HG03108 (cell line): ENCODE measurements around the gene PBXIP1.

Source experiments
- ATAC-seq: cut with Tn5 transposase; IDR thresholded peaks from one replicate; pipeline ENCODE4 v1.9.1; 2021; ENCODE audit warnings: moderate library complexity; ENCODE audit not compliant: unreplicated experiment

PBXIP1 gene

DNA sequence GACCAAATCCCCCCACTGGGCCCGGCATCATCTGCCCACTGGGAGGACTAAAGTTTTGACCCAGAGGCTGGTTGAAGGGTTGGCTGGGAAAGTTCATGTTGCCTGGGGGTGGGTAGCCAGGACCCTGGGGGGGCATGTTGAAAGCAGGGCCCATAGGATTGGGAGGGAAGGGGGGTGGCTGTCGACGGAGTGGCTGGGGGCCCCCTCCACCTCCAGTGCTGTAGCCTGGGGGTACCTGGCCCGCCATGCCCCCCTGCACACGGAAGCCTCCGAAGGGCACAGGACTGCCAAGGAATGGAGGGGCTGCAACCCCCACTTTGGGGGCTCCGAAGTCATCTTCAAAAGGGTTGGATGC is 3.5 kb upstream of the PBXIP1 start:
- no peak for ATAC-seq

DNA sequence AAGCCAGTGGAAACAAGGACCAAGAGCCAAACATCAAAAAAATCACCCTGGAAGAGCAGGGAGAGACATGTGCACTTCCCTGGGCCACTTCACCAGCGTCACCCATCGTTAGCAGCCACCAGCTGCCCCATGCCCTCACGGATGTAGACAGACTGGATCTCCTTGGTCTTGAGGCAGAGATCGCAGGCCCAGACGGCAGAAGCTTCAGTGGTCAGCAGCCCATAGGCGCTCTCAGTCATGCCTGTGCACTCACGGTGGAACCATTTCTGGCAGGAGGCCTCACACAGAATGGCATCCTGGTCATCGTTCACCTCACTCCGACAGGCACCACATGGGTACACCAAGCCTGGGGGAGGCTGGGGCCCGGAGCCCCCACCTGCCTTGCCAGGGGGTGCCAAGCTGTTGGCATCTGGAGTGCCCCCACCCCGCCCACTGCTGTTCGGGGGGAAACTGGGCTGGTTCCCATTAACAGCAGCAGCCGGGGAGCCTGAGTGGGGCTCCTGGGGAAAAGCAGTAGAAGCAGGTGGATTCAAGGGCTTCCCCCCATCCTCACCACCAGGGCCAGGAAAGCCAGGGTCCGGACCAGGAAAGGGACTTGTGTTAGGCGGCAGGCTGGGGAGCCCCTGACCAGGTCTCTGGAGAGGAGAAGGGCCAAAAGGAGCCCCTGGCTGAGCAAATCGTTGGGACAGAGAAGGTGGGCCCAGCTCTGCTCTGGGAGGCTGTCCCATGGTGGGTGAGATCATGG is 3.0 kb upstream of the PBXIP1 start:
- ATAC-seq = no peak

DNA sequence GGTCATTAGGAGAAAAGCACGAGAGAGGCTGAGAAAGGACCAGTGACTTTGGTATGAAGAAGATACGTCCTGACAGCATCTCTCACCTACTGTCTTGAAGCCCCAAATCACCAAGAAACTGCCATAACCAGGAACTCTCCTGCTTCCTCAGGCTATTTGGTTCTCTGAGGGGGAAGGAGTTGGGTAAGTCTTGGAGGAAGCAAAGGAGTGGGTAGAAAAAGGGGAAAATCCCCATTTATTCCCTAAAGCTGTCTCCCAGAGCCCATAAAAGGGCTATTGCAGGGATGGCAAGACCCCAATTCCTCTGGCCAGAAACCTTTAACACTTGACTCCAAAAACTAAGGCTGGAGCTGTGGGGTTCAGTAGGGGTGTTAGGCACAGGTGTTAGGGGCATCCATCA is 2.1 kb upstream of the PBXIP1 start:
- no peak for ATAC-seq

DNA sequence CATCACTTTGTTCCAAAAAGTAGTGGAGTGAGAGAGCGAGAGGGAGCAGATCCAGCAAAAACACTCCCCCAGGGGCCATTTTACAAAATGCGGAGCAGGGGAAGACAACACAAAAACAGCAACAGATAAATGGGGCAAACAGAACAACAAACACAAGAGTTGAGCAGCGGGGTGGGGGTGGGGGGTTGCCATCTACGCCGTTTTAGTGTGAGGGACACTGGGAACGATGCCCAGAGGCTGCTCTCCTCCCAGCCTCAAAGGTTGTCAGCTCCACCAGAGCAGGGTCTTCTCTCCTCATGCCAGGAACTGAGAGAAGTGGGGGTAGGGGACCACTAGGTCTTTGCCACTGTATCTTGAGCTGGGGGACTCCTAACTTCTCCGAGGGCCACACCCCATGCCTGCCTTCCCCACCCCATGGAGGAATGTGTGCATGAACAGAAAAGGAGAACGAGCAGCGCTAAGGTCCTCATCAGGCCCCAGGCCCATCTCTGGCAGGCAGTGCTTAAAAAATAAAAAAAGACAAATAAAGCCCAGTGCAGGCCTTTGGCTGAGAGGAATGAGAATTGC is 1.3 kb upstream of the PBXIP1 start:
- ATAC-seq = no peak

DNA sequence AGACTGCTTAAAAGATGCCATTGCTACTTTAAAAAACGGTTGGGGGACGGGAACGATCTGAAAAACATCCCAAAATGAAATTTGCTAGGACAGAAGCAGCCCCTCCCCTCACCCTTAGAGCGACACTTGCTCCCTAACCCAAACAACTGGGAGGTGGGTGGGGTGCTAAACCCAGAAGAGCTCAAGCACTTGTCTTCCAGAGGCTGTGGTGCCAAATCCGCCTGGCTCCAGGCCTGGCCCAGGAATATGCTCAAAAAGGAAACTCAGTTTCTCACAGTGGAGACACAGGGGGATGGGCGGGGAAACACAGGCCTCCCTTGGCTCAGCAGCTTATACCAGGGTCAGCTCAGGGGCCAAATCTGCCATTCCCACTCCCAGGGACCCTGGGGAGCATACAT is 644 bp upstream of the PBXIP1 start:
- no peak for ATAC-seq

DNA sequence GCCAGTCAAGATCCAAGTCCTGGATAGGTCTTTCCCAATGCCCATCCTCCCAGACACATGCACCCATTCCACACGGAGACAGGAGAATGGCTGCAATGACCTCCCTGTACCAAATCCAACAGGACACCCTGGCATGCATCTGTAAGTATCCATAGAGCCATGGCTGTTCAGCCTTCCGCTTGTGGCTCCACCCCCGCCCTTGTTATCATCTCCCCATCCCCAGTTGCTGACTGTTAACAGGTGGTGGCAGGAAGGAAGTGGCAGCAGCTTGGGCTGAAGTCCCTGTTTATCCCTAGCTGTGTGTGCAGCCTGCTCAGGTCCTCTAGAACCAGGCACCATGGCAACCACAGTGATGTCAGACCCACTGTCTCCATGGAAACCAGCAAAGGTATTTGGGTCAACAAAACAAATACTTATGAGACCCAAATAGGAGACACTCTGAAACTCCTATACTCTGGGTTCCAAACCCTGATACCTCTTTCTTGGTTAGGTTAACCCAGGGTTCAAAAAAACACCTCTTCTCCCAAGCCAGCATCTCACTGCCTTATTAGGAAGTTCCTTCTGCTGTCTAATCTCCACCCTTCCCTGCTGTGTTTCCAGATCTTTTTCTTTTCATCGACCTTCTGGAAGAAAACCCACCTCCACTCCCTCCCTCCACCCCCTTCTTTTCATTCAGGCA is 721 bp downstream of the PBXIP1 start:
- peak; percentile 62 for ATAC-seq

DNA sequence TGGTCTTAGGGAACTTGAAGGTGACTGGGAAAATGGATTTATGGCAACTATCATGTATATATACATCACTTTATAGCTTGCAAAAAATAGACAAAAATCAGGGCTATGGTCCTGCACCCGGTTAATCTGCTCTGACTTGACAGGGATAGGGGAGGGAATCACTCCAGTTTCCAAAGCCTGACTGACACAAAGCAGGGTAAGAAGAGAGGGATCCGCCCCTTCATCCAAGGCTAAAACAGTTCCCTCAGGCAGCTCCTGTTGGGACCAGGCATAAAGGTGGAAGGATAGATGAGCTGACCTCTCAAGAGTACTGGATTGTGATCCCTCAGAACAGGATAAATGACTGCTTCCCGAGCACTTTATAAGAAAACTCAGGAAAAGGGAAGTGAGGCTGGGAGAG is 1.4 kb downstream of the PBXIP1 start:
- ATAC-seq = no peak

DNA sequence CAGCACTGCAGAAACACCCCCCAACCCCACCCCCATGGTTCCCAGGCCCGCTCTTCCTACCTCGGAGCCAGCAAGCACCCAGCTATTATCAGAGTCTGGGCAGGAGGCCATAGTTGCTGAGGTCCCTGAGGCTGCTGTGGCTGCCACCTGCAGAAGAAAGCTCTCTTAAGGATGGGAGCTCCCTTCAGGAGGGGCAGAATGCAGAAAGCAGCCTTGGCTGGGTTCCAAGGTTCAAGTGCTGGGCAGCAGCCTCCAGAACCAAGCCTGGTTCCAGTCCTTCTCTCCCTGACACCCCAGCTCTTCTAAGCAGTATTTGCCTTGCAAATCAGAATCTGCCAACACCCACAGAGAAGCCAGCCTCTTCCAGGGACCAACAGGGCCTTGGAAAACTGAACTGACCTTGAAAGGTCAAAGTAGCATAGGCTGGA is 2.3 kb downstream of the PBXIP1 start:
- no peak for ATAC-seq

DNA sequence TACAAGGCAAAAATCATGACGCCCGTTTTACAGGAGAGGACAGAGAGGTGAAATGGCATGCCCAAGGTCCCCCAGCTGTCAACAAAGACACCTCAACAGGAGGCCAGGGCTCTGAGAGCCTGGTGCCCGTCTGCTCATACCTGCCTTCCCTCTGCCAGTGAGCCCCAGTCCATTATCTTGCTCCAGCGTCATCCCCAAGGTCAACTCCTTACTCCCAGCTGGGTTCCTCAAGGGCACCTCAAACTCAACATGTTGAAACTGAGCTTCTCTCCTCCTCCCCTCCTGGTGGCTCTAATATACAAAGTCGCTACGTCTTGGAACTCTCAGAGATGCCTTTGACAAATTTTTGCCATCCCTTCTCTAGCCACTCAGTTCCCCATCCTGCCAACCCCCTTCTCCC is 3.2 kb downstream of the PBXIP1 start:
- no peak for ATAC-seq

DNA sequence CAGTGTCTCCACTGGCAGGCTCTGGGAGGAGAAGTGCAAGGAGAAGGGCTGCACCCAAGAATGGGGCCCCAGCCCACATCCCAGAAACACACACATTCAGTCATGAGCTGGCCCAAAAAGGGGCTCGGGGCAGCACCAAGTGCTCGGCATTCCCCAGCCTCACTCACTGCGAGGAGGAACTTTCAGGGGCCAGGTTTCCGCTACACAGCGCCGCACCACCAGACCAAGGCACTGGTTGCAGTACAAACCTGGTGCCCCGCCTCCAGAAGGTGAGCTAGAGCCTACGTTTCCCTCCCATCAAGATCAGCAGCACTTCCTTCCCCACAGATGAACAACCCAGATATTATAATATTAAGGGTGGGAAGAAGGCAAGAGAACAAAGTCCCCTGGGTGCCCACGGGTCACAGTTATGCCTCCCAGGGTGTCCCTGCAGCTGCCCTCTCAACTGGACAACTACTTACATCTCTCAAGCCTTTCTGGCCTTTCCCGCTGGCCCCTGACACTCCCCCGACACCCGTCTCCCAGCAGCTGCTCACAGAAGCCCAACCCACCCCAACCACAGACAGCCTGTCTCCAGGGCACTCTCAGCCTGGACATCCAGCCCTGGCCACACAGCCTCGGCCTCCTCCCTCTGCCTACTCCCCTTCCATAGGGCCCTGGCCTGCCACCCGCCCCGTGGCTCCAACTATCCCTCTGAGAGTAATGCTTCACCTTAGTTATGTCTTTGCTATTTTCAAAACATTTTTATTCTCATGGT is 3.8 kb downstream of the PBXIP1 start:
- no peak for ATAC-seq

DNA sequence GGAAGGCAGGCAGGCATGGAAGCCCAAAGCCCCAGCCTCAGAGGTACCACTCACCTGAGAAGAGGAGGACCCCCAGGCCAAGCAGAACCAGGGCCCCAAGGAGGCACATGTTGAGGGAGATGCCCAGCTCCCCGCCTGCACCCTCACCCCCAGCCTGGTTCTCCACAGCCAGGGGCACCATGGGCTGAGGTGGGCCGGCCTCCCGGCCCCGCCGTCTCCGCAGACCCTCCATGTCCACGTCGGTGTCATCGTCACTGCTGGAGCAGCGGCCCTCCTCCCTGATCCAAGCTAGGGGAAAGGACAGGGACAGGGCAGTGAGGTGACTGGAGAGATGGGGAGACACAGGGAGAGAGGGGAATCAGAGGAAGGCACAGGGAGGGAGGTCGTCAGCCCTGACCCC is 7.8 kb downstream of the PBXIP1 start:
- ATAC-seq = no peak

DNA sequence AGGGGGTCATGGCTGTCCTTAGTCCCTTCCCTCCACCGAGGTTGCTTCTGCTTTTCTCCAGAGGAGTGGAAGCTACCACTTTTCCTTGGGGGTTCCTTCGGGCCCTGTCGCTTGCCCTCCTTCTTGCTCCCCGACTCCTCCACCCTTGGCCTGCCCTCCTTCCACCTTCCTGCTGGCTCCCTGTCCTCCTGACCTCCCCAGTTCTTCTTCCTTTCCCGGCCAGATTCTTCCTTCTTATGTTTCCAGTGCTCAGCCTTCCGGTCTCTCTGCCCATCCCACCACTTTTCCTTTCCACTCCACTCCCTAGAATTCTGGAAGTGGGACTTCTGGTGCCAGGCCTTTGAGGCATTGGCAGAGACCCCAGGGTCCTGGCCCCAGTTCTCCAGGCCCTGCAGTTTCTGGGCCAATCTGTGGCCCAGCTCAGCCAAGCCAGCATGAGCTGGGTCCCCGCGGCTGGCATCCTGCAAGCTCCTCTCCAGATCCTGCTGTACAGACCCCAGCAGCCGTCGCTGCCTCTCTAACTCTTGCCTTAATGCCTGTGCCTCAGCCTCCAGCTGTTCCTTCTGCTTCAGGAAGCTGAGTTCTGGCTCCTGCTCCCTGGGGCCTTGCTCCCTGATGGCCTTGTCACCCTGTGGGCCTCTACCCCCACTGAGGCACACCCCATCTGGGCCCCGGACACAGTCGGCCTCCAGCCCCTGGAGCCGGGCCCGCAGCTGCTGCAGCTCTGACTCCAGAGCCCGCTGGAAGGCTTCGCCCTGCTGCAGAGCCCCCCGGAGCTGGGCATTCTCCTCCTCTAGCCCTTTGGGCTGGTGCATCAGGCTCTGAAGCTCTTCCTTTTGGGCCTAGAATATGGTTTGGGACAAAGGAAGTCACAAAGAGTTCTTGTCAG is 9.7 kb downstream of the PBXIP1 start:
- no peak for ATAC-seq

DNA sequence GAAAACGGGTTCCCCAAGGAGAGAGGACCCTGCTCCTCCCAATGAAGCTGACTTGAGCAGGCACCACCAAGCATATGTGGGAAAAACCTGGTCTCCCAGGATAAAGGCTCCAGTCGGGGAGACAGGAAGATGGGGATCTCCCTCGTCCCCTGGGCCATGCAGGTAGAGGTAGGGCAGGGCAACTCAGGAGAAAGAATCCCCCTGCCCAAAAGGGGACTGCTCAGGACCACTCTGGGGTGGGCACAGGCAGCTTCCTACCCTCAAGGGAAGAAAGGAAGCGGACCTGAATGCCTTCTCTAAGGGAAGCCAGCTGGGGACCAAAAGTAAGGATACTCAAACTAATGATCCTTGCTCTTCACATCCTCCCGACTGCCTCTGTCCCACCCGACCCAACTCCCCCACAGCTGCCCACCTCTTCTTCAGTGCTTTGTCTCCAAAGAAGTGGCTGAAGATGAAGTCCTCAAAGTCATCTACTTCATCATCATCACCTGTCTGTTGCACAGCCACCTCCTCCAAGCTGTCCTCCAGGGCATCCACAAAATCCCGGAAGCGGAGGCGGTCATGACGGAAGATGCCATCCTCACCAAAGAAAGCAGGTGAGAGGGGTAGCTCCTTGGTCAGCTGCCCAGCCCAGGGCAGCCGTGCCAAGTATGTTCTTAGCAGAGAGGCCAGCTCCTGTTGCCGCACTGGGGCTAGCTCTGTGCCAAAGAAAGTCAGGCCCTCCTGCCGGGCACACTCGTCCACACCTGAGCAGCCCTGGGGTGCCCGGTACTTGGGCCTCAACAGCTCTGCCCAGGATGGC is 10.5 kb downstream of the PBXIP1 start:
- ATAC-seq = no peak

DNA sequence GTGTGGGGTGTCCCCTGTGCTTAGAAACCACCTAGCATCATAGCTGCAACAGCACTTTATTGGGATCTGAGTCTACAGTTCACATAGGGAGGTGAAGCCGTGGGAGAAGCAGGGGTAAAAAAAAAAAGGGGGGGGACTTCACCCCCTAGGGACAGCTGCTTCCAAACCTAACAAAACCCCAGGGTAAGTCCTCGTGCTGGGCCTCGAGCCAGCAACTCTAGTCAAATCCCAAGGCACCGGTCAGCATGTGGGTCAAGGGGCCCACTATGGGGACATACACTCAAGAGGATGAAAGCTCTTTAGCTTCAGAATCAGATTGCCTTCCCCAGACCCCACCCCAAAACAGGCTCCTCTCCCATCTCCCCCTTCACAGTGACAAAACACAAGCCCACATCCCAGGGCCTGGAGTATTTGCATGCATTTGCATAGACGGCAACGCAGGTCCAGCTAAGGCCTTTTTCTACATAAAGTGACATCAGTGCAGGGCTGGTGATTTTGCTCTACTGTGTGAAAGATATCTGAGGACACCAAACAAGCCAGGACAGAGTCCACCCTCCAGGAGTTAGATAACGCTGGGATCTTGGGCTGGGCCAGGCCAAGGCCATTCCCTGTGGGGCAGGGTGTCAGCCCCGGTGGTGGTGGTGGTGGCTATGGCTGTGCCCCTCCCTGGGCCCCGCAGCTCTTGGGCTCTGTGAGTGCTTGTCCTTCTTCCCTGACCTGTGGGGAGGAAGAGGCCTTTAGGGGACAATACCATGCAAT is 11.3 kb downstream of the PBXIP1 start:
- ATAC-seq = no peak

DNA sequence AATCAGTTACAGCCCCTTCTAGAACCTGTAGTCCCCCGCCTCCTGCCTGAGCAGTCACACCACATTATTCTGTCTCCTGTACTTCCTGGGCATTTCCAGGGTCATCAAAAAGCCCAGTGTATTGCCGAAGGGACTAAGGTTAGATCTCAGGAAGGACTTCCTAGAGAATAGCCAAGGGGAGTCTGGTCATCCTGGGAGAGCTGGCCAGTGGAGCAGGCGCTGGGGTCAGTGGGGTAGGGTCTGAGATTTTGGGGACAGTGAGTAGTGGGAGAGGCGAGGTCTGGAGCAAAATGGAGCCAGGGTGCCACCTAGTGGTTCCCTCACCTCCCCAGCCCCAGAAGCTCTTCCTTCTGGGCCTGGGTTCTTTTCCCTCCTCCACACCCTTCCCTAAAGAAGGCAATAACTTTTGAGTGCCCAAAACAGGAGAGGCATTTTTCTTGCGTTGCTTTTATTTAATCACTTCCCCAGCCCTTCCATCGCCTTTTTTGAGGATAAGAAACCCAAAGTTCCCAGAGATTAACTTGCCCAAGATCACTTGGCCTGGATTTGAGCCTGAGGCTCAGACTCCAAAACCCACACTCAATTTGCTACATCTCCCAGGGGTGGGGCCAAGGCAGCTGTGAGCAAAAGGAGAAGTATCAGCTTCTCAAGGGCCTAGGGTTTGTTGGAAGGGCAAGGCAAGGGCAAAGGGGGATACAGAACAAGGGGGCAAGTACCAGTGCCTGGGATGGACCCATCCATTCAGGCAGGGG is 12.1 kb downstream of the PBXIP1 start:
- ATAC-seq = no peak

DNA sequence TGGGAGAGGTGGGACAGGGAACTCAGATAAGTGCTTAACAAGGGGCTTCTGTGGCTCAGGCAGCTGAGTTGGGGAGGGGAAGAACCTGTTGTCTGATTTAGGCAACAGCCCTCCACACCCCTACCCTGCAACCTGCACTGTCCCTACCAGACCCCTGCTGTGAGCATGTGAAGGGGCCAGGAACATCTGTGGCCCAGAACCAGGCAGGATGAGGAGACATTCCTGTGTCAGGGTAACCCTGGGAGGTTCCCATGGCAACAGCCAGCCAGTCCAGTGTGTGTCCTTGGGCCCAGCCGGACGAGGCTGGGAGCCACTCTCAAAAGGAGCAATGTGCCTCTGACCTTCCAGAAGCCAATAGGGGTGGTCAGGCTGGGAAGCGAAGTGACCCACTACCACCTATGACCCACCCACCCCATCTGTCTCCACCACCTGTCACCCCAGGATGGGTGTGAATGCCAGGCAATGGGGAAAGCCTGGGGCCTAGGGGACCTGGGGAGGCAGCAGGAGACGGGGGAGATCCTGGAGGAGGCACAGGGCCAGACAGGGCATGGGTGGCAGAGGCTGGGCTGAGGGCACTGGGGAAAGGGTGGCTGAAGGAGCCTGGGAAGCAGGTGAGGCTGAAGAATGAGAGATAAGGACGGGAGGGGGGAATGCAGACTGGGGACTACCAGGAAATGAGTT is 14.4 kb downstream of the PBXIP1 start:
- ATAC-seq = no peak

DNA sequence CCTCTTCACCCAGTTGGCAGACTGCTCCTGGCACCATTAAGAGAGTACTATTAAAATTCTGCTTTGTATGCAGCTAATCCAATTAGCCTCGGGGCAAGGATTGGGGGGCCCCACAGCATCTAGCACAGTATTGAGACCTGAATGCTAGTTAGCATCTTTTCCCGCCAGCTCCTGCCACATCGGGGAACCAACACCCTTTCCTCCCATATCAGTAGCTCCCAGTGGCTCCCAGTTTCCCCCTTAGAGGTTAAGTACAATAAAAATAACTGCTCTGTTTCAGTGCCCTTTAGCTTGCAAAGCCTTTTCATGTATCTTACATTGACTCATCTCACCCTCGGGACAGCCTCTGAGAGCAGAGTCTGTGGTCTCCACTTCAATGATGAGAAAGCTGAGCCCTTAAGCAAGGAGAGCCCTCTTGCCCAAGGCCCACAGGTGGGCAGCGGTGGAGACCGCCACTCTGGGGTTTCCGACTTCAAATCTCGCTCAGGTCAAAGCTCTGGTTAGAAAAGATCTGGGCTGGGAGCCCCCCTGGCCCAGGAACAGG is 15.2 kb downstream of the PBXIP1 start:
- ATAC-seq = no peak

DNA sequence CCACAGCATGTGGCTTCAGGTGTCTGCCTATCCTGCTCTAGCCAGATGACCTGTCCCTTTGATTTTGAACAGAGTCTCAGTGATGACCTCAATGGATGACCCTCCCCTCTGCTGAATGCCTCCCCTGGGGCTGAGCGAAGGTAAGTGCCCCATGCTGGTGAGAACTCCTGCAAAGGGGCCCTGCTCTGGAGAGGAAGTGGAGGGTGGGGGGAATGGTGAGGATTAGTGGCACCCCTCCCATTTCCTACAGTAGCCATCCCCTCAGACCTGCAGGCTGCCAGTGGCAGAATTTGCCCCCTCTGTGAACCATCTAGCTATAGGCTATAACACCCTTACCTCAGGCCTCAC is 15.7 kb downstream of the PBXIP1 start:
- ATAC-seq = no peak
